ENCODE results near the gene NUDT3.
"Not testable (repeated sequence)": the region's sequence is repeated elsewhere in the genome, so short reads cannot be mapped to it uniquely, and the experiment has no call there.

Gene NUDT3

GRCh38 chr6:34355889-34356288 lies 36.6 kb downstream of the NUDT3 start:
- Histone ChIP-seq H3K27ac (no peak overlapping the region), H2AFZ (no peak overlapping the region), H3K9ac (no peak overlapping the region), H3K9me3 (ENCODE audit: control insufficient read depth, low read length) (no peaks in the 10 kb centered on the region), H3K4me1 (peaks cover 14% of the 10 kb centered on the region), H3K4me3 (ENCODE audit: low read depth, low read length) (no peak overlapping the region), H3K36me3 (ENCODE audit: control insufficient read depth, insufficient read depth, low read length) (no peaks in the 10 kb centered on the region), H3K4me2 (ENCODE audit: low read length) (no peak overlapping the region), H3K27me3 (ENCODE audit: control insufficient read depth, insufficient read depth, low read length) (no peaks in the 10 kb centered on the region), H3K79me2 (peaks cover 32% of the 10 kb centered on the region)
- no peak for TF ChIP-seq CTCF (IDR thresholded peaks at IDR 0.05)

GRCh38 chr6:34354230-34354629 lies 38.2 kb downstream of the NUDT3 start:
- not testable (repeated sequence) for H3K4me2 ChIP-seq (ENCODE audit: low read length); H3K9ac ChIP-seq; H2AFZ ChIP-seq; H3K27me3 ChIP-seq (ENCODE audit: control insufficient read depth, insufficient read depth, low read length); H3K9me3 ChIP-seq (ENCODE audit: control insufficient read depth, low read length); H3K27ac ChIP-seq; H3K4me3 ChIP-seq (ENCODE audit: low read depth, low read length); H3K36me3 ChIP-seq (ENCODE audit: control insufficient read depth, insufficient read depth, low read length)
- peaks cover 10% of the 10 kb centered on the region for H3K4me1 ChIP-seq
- peaks cover 32% of the 10 kb centered on the region for H3K79me2 ChIP-seq

- H2AFZ ChIP-seq; H3K4me3 ChIP-seq (ENCODE audit: low read depth, low read length); H3K9ac ChIP-seq; H3K27ac ChIP-seq; H3K4me2 ChIP-seq (ENCODE audit: low read length); H3K4me1 ChIP-seq; H3K36me3 ChIP-seq (ENCODE audit: control insufficient read depth, insufficient read depth, low read length); H3K9me3 ChIP-seq (ENCODE audit: control insufficient read depth, low read length); H3K27me3 ChIP-seq (ENCODE audit: control insufficient read depth, insufficient read depth, low read length): not testable (repeated sequence)
- H3K79me2 ChIP-seq = peaks cover 28% of the 10 kb centered on the region
Measured at GRCh38 chr6:34353530-34353929, 38.9 kb downstream of the NUDT3 start.

GRCh38 chr6:34352305-34352937 lies 40.0 kb downstream of the NUDT3 start:
- H3K27ac ChIP-seq = no peak overlapping the region

GRCh38 chr6:34350934-34351217 lies 41.6 kb downstream of the NUDT3 start:
- no peak for TF ChIP-seq CTCF (IDR thresholded peaks at IDR 0.05)
- Histone ChIP-seq H2AFZ (no peak overlapping the region), H3K36me3 (ENCODE audit: control insufficient read depth, insufficient read depth, low read length) (no peaks in the 10 kb centered on the region), H3K27me3 (ENCODE audit: control insufficient read depth, insufficient read depth, low read length) (no peaks in the 10 kb centered on the region), H3K9me3 (ENCODE audit: control insufficient read depth, low read length) (no peaks in the 10 kb centered on the region), H3K27ac (no peak overlapping the region), H3K4me3 (ENCODE audit: low read depth, low read length) (no peak overlapping the region), H3K9ac (no peak overlapping the region), H3K4me1 (peaks cover 5% of the 10 kb centered on the region), H3K4me2 (ENCODE audit: low read length) (no peak overlapping the region), H3K79me2 (peaks cover 25% of the 10 kb centered on the region)

More at GRCh38 chr6:34352305-34352937, 40.0 kb downstream of the NUDT3 start:
- Histone ChIP-seq H3K36me3 (ENCODE audit: control insufficient read depth, insufficient read depth, low read length) (no peaks in the 10 kb centered on the region), H2AFZ (no peak overlapping the region), H3K4me1 (peaks cover 5% of the 10 kb centered on the region), H3K27me3 (ENCODE audit: control insufficient read depth, insufficient read depth, low read length) (no peaks in the 10 kb centered on the region), H3K9ac (no peak overlapping the region), H3K4me3 (ENCODE audit: low read depth, low read length) (no peak overlapping the region), H3K4me2 (ENCODE audit: low read length) (no peak overlapping the region), H3K79me2 (peaks cover 28% of the 10 kb centered on the region), H3K9me3 (ENCODE audit: control insufficient read depth, low read length) (no peaks in the 10 kb centered on the region)
- TF ChIP-seq CTCF (IDR thresholded peaks at IDR 0.05) = no peak
